Astrocyte (in vitro differentiated cells and primary cell): Measurements from ENCODE around the gene AKAP1. TPM values are rescaled to one million over a fixed set of nuclear protein-coding genes. Genes with fewer than 3 reads are reported as not detected.

Experiments used
- DNase-seq: peaks from one replicate; pipeline ENCODE4 v3.0.0-alpha.2; 2010; ENCODE audit warnings: low read depth
- FAIRE-seq: peaks from 2 replicates; lab custom pipeline; 2011; peaks lifted over from hg19 to GRCh38; lab: Jason Lieb, UNC
- H2AFZ ChIP-seq: 2 replicates; pipeline ENCODE4 v1.6.0; 2012; ENCODE audit warnings: low read depth, low read length, inconsistent platforms
- H3K27ac ChIP-seq: 2 replicates; pipeline ENCODE4 v1.5.1; 2011; ENCODE audit warnings: low read depth, low read length, inconsistent platforms
- H3K27me3 ChIP-seq: 2 replicates; pipeline ENCODE4 v1.6.0; 2011; ENCODE audit warnings: low read length, inconsistent platforms; ENCODE audit not compliant: insufficient read depth
- H3K36me3 ChIP-seq: 2 replicates; pipeline ENCODE4 v1.5.1; 2011; ENCODE audit warnings: low read length, inconsistent platforms; ENCODE audit not compliant: insufficient read depth
- H3K4me1 ChIP-seq: 2 replicates; pipeline ENCODE4 v1.5.1; 2011; ENCODE audit warnings: low read length, inconsistent platforms; ENCODE audit not compliant: insufficient read depth
- H3K4me2 ChIP-seq: 2 replicates; pipeline ENCODE4 v1.6.0; 2012; ENCODE audit warnings: low read length, inconsistent platforms
- H3K4me3 ChIP-seq: 2 replicates; pipeline ENCODE4 v1.5.1; 2011; ENCODE audit warnings: low read depth, mild to moderate bottlenecking, low read length, inconsistent platforms; ENCODE audit not compliant: insufficient read depth
- H3K79me2 ChIP-seq: 2 replicates; pipeline ENCODE4 v1.6.0; 2012; ENCODE audit warnings: mild to moderate bottlenecking, low read length, inconsistent platforms; ENCODE audit not compliant: insufficient read depth
- H3K9ac ChIP-seq: 2 replicates; pipeline ENCODE4 v1.6.0; 2012; ENCODE audit warnings: mild to moderate bottlenecking, low read length, inconsistent platforms
- H3K9me3 ChIP-seq: 2 replicates; pipeline ENCODE4 v1.5.1; 2012; ENCODE audit warnings: low read depth, mild to moderate bottlenecking, low read length, inconsistent platforms; ENCODE audit not compliant: insufficient read depth
- H4K20me1 ChIP-seq: 2 replicates; pipeline ENCODE4 v1.6.0; 2012; ENCODE audit warnings: low read length, inconsistent platforms; ENCODE audit not compliant: insufficient read depth
- H3K27ac Mint-ChIP-seq: one replicate; pipeline ENCODE4 v1.8.0; 2021; ENCODE audit warnings: mild to moderate bottlenecking, mixed read lengths; ENCODE audit not compliant: unreplicated experiment
- H3K27me3 Mint-ChIP-seq: one replicate; pipeline ENCODE4 v1.8.0; 2021; ENCODE audit warnings: low read depth, mixed read lengths; ENCODE audit not compliant: unreplicated experiment
- H3K36me3 Mint-ChIP-seq: one replicate; pipeline ENCODE4 v1.8.0; 2021; ENCODE audit warnings: low read depth, mixed read lengths; ENCODE audit not compliant: unreplicated experiment
- H3K4me1 Mint-ChIP-seq: one replicate; pipeline ENCODE4 v1.8.0; 2021; ENCODE audit warnings: low read depth, mixed read lengths; ENCODE audit not compliant: unreplicated experiment
- H3K4me3 Mint-ChIP-seq: one replicate; pipeline ENCODE4 v1.8.0; 2021; ENCODE audit warnings: mild to moderate bottlenecking, moderate library complexity, mixed read lengths; ENCODE audit not compliant: unreplicated experiment
- H3K9me3 Mint-ChIP-seq: one replicate; pipeline ENCODE4 v1.8.0; 2021; ENCODE audit warnings: mild to moderate bottlenecking, mixed read lengths; ENCODE audit not compliant: unreplicated experiment
- EZH2 ChIP-seq: IDR thresholded peaks from 2 replicates; pipeline ENCODE4 v1.6.1; 2012; ENCODE audit warnings: mild to moderate bottlenecking, low read length, inconsistent platforms; ENCODE audit not compliant: insufficient read depth
- total RNA-seq: library from RNA; stranded (reverse); gene quantifications from 2 replicates; pipeline ENCODE4 v1.2.1, GENCODE V29; 2021
- TF ChIP-seq, protein P1 (sequence below): IDR thresholded peaks from 2 replicates; pipeline ENCODE4 v1.5.1; 2011; ENCODE audit warnings: low read depth, mild to moderate bottlenecking, inconsistent platforms, low read length, moderate library complexity; ENCODE audit not compliant: insufficient read depth

AKAP1 gene
- total RNA-seq, 1 donor from 2014 or later, result 12.5 TPM

DNA sequence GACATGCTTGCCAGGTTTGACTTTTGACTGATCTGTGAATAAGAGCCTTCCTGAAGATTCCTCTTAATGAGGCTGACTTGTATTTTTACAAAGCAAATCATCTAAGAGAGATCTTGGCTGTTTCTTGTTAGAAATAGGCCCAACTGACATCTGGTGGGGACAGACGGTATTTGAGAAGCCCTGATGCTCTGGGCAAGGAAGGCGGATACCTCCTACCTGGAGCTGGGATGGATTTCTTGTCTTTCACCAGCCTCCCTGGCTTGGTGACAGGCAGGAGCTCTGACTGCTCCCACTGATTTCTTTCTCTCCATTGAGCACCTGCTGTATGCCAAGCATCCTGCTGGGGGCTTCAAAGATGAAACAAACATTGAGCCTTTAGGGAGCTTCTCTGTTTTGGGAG, 40.4 kb downstream of the AKAP1 start:
- Histone ChIP-seq H3K9me3 (no peaks in the 10 kb centered on the region), H3K4me1 (no peaks in the 10 kb centered on the region), H4K20me1 (no peaks in the 10 kb centered on the region), H3K9ac (no peak overlapping the region), H3K27me3 (no peaks in the 10 kb centered on the region), H3K36me3 (no peaks in the 10 kb centered on the region), H3K4me3 (no peak overlapping the region), H3K27ac (no peak overlapping the region), H3K4me2 (no peak overlapping the region), H2AFZ (no peak overlapping the region), H3K79me2 (no peaks in the 10 kb centered on the region)
- H3K9me3 Mint-ChIP-seq, result no peaks in the 10 kb centered on the region
- FAIRE-seq (no peak), DNase-seq (no peak)
- TF ChIP-seq EZH2, result no peak
- TF ChIP-seq, protein P1, sequence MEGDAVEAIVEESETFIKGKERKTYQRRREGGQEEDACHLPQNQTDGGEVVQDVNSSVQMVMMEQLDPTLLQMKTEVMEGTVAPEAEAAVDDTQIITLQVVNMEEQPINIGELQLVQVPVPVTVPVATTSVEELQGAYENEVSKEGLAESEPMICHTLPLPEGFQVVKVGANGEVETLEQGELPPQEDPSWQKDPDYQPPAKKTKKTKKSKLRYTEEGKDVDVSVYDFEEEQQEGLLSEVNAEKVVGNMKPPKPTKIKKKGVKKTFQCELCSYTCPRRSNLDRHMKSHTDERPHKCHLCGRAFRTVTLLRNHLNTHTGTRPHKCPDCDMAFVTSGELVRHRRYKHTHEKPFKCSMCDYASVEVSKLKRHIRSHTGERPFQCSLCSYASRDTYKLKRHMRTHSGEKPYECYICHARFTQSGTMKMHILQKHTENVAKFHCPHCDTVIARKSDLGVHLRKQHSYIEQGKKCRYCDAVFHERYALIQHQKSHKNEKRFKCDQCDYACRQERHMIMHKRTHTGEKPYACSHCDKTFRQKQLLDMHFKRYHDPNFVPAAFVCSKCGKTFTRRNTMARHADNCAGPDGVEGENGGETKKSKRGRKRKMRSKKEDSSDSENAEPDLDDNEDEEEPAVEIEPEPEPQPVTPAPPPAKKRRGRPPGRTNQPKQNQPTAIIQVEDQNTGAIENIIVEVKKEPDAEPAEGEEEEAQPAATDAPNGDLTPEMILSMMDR, result no peak
- H3K36me3 Mint-ChIP-seq, result peaks cover 6% of the 10 kb centered on the region
- peaks cover 4% of the 10 kb centered on the region for H3K27me3 Mint-ChIP-seq
- no peak overlapping the region for H3K27ac Mint-ChIP-seq
- no peaks in the 10 kb centered on the region for H3K4me1 Mint-ChIP-seq
- H3K4me3 Mint-ChIP-seq, result no peak overlapping the region

DNA sequence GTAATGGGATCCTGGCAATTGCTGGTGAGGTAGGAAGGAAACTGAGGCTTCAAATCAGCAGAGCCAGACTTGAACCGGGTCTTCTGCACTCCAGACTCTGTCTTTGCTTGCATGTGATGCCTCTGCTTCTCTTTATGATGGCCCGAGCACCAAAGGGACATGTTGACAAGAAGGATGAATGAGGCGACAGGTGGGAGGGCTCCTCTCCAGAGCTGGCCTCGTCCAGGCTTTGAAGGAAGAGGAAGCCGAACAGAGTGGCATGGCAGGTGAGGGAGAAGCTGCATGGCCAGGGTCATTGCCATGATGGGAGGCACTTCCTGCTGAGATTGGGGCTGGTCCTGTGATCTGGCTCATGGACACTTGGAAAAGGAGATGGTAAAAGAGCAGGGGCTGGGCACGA, 40.8 kb downstream of the AKAP1 start:
- H3K79me2 ChIP-seq, result no peaks in the 10 kb centered on the region
- no peaks in the 10 kb centered on the region for H3K9me3 Mint-ChIP-seq
- H3K4me1 ChIP-seq, result no peaks in the 10 kb centered on the region
- no peaks in the 10 kb centered on the region for H4K20me1 ChIP-seq
- H3K9me3 ChIP-seq, result no peaks in the 10 kb centered on the region
- peaks cover 4% of the 10 kb centered on the region for H3K27me3 Mint-ChIP-seq
- H3K27ac Mint-ChIP-seq, result no peak overlapping the region
- H3K4me1 Mint-ChIP-seq, result no peaks in the 10 kb centered on the region
- no peak overlapping the region for H3K4me2 ChIP-seq
- no peak overlapping the region for H3K27ac ChIP-seq
- no peaks in the 10 kb centered on the region for H3K36me3 ChIP-seq
- H3K4me3 ChIP-seq, result no peak overlapping the region
- peaks cover 6% of the 10 kb centered on the region for H3K36me3 Mint-ChIP-seq
- H3K4me3 Mint-ChIP-seq, result no peak overlapping the region
- no peak for TF ChIP-seq EZH2
- TF ChIP-seq, protein P1, result no peak
- no peak overlapping the region for H3K9ac ChIP-seq
- no peak for DNase-seq
- FAIRE-seq, result no peak
- H3K27me3 ChIP-seq, result no peaks in the 10 kb centered on the region
- no peak overlapping the region for H2AFZ ChIP-seq

DNA sequence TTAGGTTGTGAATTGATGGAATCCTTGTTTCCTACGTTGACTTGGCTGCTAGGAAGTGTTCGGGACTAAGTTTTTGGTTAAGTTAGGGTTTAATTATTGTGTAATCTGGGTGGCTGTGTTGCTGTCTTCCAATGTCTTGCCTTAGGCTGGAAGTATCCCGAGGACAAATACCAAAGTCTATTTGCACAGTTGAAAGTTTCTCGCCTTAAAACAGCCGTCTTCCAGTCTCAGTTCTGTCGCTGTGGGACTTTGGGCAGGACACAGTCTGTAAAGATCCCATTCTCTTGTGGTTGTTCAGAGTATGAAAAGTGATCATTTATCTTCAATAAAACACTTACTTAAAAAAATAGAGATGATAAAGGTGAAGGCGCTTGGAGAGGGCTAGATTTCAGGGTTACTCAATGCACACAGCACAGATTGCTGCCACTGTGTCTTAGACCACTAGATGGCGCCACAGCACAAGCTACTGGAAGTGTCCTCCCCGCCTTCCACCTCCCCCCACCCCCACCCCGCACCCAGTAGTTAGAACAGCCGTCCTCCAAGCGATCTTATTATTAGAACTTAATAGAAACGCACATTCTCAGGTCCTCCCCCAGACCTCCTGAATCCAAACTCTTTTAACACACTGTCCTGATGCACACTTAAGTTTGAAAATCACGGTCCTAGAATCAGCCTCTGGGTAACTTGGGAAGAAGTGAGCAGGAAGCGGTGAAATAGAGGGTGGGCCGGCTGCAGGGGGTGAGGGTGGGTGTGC, 45.8 kb downstream of the AKAP1 start:
- no peaks in the 10 kb centered on the region for H4K20me1 ChIP-seq
- H3K4me2 ChIP-seq, result peak overlapping the region; percentile 83
- H3K9ac ChIP-seq, result no peak overlapping the region
- H3K27me3 Mint-ChIP-seq, result peaks cover 6% of the 10 kb centered on the region
- DNase-seq (peak; percentile 27), FAIRE-seq (no peak)
- H3K4me3 Mint-ChIP-seq, result no peak overlapping the region
- no peaks in the 10 kb centered on the region for H3K36me3 ChIP-seq
- no peak overlapping the region for H3K4me3 ChIP-seq
- TF ChIP-seq, protein P1, result peak; percentile 66
- no peak for TF ChIP-seq EZH2
- H3K9me3 ChIP-seq, result no peaks in the 10 kb centered on the region
- no peaks in the 10 kb centered on the region for H3K36me3 Mint-ChIP-seq
- no peak overlapping the region for H3K27ac ChIP-seq
- H3K4me1 Mint-ChIP-seq, result peaks cover 3% of the 10 kb centered on the region
- H3K79me2 ChIP-seq, result no peaks in the 10 kb centered on the region
- no peak overlapping the region for H2AFZ ChIP-seq
- H3K27me3 ChIP-seq, result no peaks in the 10 kb centered on the region
- no peaks in the 10 kb centered on the region for H3K9me3 Mint-ChIP-seq
- no peak overlapping the region for H3K27ac Mint-ChIP-seq
- no peaks in the 10 kb centered on the region for H3K4me1 ChIP-seq
